Stimulated activated naive CD8-positive, alpha-beta T cell treated with anti-CD3 and anti-CD28 coated beads, Interleukin-15, amount 100 ng/mL, for 72 hours (primary cell): Measurements from ENCODE around the gene STBD1.
"Not testable (repeated sequence)": the region's sequence is repeated elsewhere in the genome, so short reads cannot be mapped to it uniquely, and the experiment has no call there.

ENCODE experiments used
- ATAC-seq: fragments of 150-1000 bp; cut with Tn5 transposase; 2 replicates; pipeline ENCODE4 v1.10.0; 2021; ENCODE audit warnings: mild to moderate bottlenecking, moderate library complexity
- DNase-seq, 2 donors: peaks; one replicate each; pipeline ENCODE4 v3.0.0; 2021 to 2022
- H3K27ac Mint-ChIP-seq, 2 donors: one replicate each; pipeline ENCODE4 v1.8.0; 2022; ENCODE audit warnings: mild to moderate bottlenecking in 2 of 2, mixed read lengths in 2 of 2, moderate library complexity in 2 of 2
- H3K27me3 Mint-ChIP-seq: one replicate; pipeline ENCODE4 v1.8.0; 2022; ENCODE audit warnings: mixed read lengths
- H3K4me1 Mint-ChIP-seq: one replicate; pipeline ENCODE4 v1.8.0; 2022; ENCODE audit warnings: mild to moderate bottlenecking, mixed read lengths
- H3K4me3 Mint-ChIP-seq, 2 donors: one replicate each; pipeline ENCODE4 v1.8.0; 2022; ENCODE audit warnings: mild to moderate bottlenecking in 2 of 2, mixed read lengths in 2 of 2, moderate library complexity in 1 of 2
- H3K9me3 Mint-ChIP-seq, 2 donors: one replicate each; pipeline ENCODE4 v1.8.0; 2022; ENCODE audit warnings: mixed read lengths in 2 of 2

The STBD1 gene

DNA sequence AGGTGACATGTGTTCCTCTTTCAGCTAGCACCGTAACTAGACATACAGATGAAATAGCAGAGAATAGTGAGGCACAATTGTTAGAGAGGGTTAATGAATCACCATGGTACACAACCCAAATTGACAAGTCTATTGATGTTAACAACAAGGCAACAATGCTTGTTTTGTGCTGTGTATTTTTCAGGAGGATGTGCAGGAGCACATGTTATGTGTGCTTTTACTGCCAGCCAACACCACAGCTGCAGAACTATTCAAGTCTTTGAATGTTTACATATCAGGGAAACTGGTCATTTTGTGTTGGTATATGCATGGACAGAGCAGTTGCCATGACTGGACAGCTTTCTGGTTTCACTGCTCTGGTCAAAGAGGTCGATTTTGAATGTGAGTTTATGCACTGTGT lies 32.8 kb downstream of the STBD1 start:
- DNase-seq (no peak), ATAC-seq (no peak)
- no peaks in the 10 kb centered on the region for H3K9me3 Mint-ChIP-seq
- H3K4me3 Mint-ChIP-seq, result no peak overlapping the region
- H3K27me3 Mint-ChIP-seq, result no peaks in the 10 kb centered on the region
- no peaks in the 10 kb centered on the region for H3K4me1 Mint-ChIP-seq
- H3K27ac Mint-ChIP-seq, result no peak overlapping the region

DNA sequence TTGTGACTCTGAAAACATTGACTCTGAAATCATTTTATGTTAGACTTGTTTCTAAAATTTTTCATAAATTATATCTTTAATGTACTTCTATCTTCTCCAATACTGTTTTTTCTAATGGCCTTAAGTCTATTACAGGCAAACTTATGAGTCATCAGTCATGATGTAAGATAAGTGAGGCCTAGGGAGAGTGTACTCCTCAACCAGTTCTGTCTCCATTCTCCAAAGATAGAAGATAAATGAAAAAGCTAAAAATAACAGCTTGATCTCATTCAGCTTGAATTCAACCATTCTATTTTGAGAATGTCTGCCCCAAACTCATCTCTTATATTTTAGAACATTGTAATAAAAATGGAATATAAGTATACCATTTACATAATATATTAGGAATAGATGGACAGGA lies 34.5 kb downstream of the STBD1 start:
- H3K9me3 Mint-ChIP-seq, result no peaks in the 10 kb centered on the region
- H3K27ac Mint-ChIP-seq, result no peak overlapping the region
- no peaks in the 10 kb centered on the region for H3K4me1 Mint-ChIP-seq
- no peaks in the 10 kb centered on the region for H3K27me3 Mint-ChIP-seq
- no peak for ATAC-seq
- H3K4me3 Mint-ChIP-seq, result no peak overlapping the region
- DNase-seq, result no peak

DNA sequence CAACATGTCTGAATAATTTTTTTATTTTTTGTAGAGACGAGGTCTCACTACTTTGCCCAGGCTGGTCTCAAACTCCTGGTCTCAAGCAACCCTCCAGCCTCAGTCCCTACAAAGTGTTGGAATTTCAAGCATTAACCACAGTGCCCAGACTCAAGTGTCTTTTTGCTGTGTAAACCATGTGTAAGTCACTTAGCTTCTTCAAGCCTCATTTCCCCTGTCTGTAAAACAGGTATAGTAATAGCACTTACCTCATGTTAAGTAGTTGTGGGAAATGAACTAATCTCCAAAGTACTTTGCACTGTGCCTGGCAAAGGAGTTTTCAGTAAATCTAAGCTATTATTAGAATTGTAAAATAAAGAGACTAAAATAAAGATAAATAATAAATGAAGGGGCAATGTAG lies 35.7 kb downstream of the STBD1 start:
- Mint-ChIP-seq H3K4me1 (no peaks in the 10 kb centered on the region), H3K27ac (no peak overlapping the region), H3K9me3 (peaks cover 6 to 8% of the 10 kb centered on the region in 2 donors), H3K27me3 (no peaks in the 10 kb centered on the region), H3K4me3 (no peak overlapping the region)
- no peak for DNase-seq
- ATAC-seq, result no peak

DNA sequence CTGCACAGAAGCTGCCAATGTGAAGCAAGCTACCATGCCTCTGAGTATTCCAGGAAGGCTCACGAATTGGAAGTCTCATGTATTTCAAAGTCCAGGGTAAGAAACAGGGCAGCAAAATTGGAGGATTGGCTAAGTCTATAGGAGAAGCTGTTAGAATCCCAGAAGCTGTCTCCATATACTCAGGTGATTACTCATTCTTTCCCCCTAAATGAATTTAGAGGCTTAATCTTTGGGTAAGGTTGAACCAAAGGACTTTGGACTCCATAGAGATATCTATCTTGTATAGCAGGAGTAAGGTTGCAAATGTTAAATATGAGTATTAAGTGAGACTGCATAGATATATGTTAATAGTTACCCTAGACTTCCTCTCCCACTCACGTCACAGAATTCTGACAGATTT lies 36.3 kb downstream of the STBD1 start:
- ATAC-seq (no peak), DNase-seq (no peak)
- H3K27me3 Mint-ChIP-seq, result no peaks in the 10 kb centered on the region
- no peaks in the 10 kb centered on the region for H3K4me1 Mint-ChIP-seq
- no peak overlapping the region for H3K27ac Mint-ChIP-seq
- peaks cover 11 to 12% of the 10 kb centered on the region in 2 donors for H3K9me3 Mint-ChIP-seq
- no peak overlapping the region for H3K4me3 Mint-ChIP-seq

DNA sequence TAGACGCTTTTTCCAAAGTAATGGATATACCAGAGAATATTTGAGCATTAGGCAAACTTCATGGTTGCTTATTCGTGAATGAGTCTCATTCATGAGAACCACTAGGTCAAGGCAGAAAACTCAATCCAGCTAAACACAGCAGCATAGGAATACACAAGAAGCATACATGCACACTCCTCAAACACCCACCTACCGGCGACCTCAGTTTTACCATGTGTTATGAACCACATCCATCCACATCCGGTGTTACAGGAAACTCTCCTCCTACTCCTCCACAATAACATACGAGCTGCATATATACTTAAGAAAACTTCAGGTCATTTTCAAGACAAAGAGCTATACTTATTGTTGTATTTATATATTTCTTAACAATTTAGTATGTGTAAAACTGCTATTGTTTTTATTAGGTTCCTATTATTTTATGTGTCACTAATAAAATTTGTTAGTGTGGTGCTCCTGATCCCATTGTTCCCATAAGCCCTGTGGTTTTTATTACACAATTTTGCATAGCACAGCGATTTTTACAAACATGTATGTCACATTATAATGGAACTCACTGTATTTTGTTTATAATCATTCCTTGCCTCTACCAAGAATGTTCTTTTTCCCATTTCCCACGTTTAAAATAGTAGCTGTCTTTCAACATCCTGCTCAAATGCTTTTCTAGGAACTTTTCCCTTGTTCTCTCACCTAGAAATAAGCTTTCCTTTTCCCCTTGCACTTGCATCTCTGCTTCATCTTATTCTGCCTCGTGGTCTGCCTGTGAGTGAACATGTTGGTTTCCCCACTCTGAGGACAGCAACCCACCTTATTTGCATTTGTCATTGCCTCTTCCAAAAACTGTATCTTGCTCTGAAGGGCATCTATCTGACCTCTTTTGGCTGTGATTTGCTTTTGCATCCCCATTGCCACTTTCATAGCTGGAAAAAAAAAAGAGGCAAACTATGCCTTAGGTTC lies 48.3 kb downstream of the STBD1 start:
- Mint-ChIP-seq H3K27ac (no peak overlapping the region), H3K9me3 (peaks cover 20 to 23% of the 10 kb centered on the region in 2 donors), H3K4me1 (no peaks in the 10 kb centered on the region), H3K27me3 (no peaks in the 10 kb centered on the region), H3K4me3 (peak overlapping the region in 1 of 2 donors; percentile 26)
- ATAC-seq, result peak; percentile 88
- DNase-seq, result no peak

DNA sequence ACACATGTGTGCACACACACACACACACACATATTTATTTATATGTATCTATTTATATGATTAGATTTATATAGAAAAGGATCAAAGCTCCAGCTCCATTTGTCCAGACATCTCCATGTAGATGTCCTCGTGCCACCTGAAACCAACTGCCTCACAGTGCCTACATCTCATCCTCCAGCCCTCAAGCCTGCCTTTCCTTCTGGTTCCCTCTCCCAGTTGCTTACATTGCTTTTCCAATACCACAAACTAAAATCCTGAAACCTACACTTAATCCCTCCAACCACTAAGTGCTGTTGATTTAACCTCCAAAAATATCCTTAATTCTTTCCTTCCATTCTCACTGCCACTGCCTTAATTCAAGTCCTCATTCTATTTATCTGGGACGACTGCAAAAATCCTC lies 51.4 kb downstream of the STBD1 start:
- Mint-ChIP-seq H3K27me3 (no peaks in the 10 kb centered on the region), H3K4me1 (no peaks in the 10 kb centered on the region), H3K9me3 (peaks cover 20 to 30% of the 10 kb centered on the region in 2 donors), H3K27ac (no peak overlapping the region), H3K4me3 (no peak overlapping the region)
- ATAC-seq, result no peak
- DNase-seq, result no peak

DNA sequence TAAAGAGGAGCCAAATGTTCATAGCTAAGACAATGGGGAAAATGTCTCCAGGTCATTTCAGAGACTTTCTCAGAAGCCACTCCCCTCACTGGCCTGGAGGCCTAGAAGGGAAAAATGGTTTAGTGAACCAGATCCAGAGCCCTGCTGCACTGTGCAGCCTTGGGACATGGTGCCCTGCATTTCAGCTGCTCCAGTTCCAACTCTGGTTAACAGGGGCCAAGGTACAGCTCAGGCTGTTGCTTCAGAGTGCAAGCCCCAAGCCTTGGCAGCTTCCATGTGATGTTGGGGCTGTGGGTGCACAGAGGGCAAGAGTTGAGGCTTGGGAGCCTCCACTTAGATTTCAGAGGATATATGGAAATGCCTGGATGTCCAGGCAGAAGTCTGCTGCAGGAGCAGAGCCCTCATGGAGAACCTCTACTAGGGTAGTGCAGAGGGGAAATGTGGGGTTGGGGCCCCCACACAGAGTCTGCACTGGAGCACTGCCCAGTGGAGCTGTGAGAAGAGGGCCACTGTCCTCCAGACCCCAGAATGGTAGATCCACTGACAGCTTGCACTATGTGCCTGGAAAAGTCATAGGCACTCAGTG lies 53.4 kb downstream of the STBD1 start:
- H3K27ac Mint-ChIP-seq, H3K27me3 Mint-ChIP-seq, DNase-seq, ATAC-seq, H3K4me3 Mint-ChIP-seq, H3K4me1 Mint-ChIP-seq: not testable (repeated sequence)
- peaks cover 20 to 30% of the 10 kb centered on the region in 2 donors for H3K9me3 Mint-ChIP-seq
